ENCODE measurements around the gene ASXL2. TPM values are rescaled to one million over a fixed set of nuclear protein-coding genes. Genes with fewer than 3 reads are reported as not detected.

The ASXL2 gene
- total and polyA plus RNA-seq, 2 of the 13 experiments (the other 11 are each of a cell fraction or from before 2014, with no cell fraction given): 12.1 to 19.2 TPM

GRCh38 chr2:25877431-25878360, 591 bp downstream of the ASXL2 start (continued):
- TF ChIP-seq STAT6 (CRISPR knock-in tag; IDR thresholded peaks at IDR 0.05; ENCODE audit: borderline replicate concordance) (no peak; the same call in 1 of the 2 replicates), ZNF431 (CRISPR knock-in tag; IDR thresholded peaks at IDR 0.05; ENCODE audit: borderline replicate concordance, low read depth) (no peak), ZNF564 (CRISPR knock-in tag; IDR thresholded peaks at IDR 0.05) (peak; percentile 28; the same call in 1 of the 2 replicates)

- intact Hi-C loops (cut with micrococcal nuclease; ENCODE audit: unreplicated experiment): no loop called here
- POLR2A ChIA-PET: interaction anchor here (1.0 kb wide), 1 partner anchor 8 kb away, joined by 3 read pairs; no protein-coding TSS in a partner anchor
Measured at GRCh38 chr2:25872134-25872533, 6.2 kb downstream of the ASXL2 start.

More at GRCh38 chr2:25872134-25872533, 6.2 kb downstream of the ASXL2 start:
- no peak for ATAC-seq
- FAIRE-seq: no peak
- H3K9me3 ChIP-seq (ENCODE audit: low read length): no peaks in the 10 kb centered on the region
- no peak overlapping the region for H3K27ac ChIP-seq (ENCODE audit: extremely low read length, insufficient read depth, low read length)
- H3K27me3 ChIP-seq (ENCODE audit: control insufficient read depth in 1 of 2, insufficient read depth in 2 of 2, low read length in 2 of 2): no peaks in the 10 kb centered on the region; a peak in 1 of 5 replicates
- 97% methylated on average over 5 of the region's 5 CpGs for WGBS (ENCODE audit: low lambda C conversion rate)
- peaks cover 16% of the 10 kb centered on the region for H4K20me1 ChIP-seq (ENCODE audit: insufficient read depth, low read length)
- H3K9ac ChIP-seq (ENCODE audit: insufficient read depth, low read depth, low read length): no peak overlapping the region
- peaks cover 11 to 38% of the 10 kb centered on the region in 2 experiments for H3K36me3 ChIP-seq (replicated peaks in 1 of 2; ENCODE audit: control insufficient read depth in 1 of 2, insufficient read depth in 2 of 2, low read length in 2 of 2)
- no TSS peak for BruUV-seq (replicated peaks)
- TF ChIP-seq BORCS8-MEF2B (CRISPR knock-in tag; IDR thresholded peaks at IDR 0.05) (no peak), ZNF121 (CRISPR knock-in tag; IDR thresholded peaks at IDR 0.05) (peak; percentile 93)
- H2AFZ ChIP-seq (ENCODE audit: low read length): no peak overlapping the region
- no peak overlapping the region for H3K4me3 ChIP-seq (replicated peaks in 1 of 3; ENCODE audit: insufficient read depth in 1 of 3, low read depth in 2 of 3, low read length in 3 of 3)
- H3K79me2 ChIP-seq (ENCODE audit: insufficient read depth, low read length): peaks cover 98% of the 10 kb centered on the region
- CTCF ChIA-PET (ENCODE audit: low intra/inter-chr PET ratio, low total read pairs): no interaction called here
- DNase-seq (ENCODE audit: low spot score): no peak
- peaks cover 65% of the 10 kb centered on the region for H3K4me1 ChIP-seq (ENCODE audit: insufficient read depth, low read length)
- H3K4me2 ChIP-seq (ENCODE audit: low read depth, low read length): no peak overlapping the region
- in situ Hi-C loops (cut with HindIII; ENCODE audit: extremely low pct_ligation_motif_present, low pct_unique_long_range_greater_than_20kb): no loop called here
